Measurements from ENCODE around the gene RNF167.

- no peak for TF ChIP-seq EZH2 (IDR thresholded peaks at IDR 0.05; ENCODE audit: insufficient read depth, poor library complexity, severe bottlenecking)
- no peak for TF ChIP-seq EZH2phosphoT487 (IDR thresholded peaks at IDR 0.05; ENCODE audit: insufficient read depth, low read depth)
Measured at GRCh38 chr17:4893272-4893671, 46.8 kb upstream of the RNF167 start.
